GM04503 (cell line): ENCODE results near the gene NAV2.

Experiments
- DNase-seq: peaks from one replicate; pipeline ENCODE4 v3.0.0-alpha.2; 2012; ENCODE audit warnings: low read depth

NAV2 gene, protein sequence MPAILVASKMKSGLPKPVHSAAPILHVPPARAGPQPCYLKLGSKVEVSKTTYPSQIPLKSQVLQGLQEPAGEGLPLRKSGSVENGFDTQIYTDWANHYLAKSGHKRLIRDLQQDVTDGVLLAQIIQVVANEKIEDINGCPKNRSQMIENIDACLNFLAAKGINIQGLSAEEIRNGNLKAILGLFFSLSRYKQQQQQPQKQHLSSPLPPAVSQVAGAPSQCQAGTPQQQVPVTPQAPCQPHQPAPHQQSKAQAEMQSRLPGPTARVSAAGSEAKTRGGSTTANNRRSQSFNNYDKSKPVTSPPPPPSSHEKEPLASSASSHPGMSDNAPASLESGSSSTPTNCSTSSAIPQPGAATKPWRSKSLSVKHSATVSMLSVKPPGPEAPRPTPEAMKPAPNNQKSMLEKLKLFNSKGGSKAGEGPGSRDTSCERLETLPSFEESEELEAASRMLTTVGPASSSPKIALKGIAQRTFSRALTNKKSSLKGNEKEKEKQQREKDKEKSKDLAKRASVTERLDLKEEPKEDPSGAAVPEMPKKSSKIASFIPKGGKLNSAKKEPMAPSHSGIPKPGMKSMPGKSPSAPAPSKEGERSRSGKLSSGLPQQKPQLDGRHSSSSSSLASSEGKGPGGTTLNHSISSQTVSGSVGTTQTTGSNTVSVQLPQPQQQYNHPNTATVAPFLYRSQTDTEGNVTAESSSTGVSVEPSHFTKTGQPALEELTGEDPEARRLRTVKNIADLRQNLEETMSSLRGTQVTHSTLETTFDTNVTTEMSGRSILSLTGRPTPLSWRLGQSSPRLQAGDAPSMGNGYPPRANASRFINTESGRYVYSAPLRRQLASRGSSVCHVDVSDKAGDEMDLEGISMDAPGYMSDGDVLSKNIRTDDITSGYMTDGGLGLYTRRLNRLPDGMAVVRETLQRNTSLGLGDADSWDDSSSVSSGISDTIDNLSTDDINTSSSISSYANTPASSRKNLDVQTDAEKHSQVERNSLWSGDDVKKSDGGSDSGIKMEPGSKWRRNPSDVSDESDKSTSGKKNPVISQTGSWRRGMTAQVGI (N-terminal part only)

DNA sequence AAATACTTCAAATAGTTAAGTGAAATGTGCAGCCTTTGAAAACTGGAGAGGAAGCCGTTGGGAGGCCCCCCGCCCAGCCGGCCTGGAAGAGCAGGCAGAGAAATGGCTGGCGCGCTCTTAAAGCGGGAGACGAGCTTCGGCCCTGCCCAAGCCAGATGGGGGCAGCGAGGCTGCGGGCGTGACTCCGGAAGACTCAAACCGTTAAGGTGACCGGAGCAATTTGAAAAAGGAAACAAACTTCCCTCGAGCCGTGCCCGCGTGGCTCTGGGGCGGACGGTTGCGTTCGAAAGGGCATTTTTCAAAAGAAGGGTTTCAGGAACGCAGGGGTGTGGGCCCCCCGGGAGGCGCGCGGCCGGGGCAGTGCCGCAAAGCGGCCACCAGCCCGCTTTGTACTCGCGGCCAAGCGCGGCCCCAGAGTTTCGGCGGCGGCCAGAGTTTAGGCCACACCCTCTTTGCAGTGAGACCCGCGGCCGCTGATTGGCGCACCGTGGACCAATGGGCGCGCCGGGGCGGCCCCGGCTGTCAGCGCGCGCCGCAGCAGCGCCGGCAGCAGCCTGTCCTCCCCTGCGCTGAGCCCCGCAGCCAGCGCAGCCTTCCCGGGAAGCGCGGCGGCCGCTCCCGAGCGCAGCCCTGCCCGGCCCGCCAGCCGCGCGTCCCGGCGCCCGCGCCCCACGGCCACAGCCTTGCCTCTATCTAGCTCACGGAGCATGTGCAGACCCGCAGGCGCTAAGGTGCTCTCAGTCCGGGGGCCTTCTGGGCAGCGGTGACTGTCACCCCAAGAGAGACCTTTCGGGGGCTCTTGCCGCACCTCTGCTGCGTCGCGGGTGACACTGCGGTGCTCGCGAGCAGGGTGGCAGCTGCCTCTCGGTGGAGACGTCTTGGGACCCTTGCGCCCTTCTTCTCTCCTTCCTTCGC lies at the start of gene NAV2:
NAV2 (plus strand) TSS at position 557 of the 915 bp plus-strand sequence. CDS start 859 bp downstream, outside the sequence.
- DNase-seq, result peak; percentile 51

DNA sequence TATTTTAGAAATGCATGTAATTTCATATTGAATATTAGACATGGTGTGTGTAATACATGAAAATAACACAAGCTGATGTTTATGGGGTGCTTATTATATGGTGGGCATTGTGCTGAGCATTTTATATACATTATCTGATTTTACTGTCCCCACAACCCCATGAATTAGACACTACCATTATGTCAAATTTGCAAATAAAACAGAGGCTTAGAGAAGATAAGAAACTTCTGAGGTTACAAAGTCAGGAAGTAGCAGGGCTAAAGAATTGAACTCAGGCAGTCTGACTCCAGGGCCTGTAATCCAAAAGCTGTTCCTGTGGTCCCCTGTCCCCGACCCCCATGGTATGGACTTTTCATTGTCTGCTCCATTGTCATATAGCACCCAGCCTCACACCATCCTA lies 49.4 kb upstream of the NAV2 start:
- DNase-seq, result no peak

DNA sequence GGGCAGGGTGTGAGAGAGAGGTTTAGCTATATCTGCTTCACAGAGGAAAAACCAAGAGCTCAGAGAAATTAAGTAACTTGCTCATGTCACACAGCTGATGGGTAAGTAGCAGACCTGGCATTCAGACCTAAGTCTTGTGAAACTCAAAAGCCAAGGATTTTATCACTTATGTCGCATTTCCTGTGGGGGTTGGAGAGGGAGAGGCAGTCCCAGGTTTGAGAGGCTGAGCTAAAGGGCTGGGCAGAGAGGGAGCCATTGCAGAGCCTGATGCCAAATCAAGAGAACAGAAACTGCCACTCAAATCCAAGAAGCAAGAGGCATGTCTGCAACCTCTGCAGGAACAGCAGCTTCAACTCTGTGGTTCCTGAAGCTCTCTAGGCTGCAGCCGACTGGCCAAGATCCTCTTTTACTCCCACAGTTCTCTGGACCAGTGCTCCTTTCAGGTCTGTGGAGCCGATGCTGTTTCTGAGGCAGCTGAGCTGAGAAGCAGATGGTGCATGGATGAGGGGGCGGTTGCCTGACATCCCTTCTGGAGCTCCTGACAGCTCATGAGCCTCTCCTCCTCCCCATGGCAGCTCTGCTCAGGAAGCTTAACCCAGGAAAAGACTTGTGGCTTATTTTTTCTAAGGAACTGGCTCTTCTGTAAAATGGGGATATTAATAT lies 47.6 kb upstream of the NAV2 start:
- DNase-seq, result no peak

DNA sequence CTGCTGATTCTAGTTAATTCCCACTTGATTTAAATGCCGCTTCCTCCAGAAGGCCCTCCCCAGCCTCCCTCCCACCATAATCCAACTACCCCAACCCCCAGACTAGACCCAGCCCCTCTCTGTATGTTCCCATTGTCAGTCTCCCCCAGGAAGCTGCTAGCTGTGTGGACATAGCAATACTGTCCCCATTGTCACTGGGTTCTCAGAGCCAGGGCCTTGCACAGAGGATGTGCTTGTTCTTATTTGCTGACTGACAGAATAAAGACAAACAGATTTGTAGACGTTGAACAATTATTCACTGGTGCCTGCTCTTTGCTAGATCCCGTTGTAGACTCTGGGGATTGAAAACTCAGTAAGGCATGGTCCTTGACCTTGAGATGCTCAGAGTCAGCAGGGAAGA lies 45.7 kb upstream of the NAV2 start:
- DNase-seq, result no peak

DNA sequence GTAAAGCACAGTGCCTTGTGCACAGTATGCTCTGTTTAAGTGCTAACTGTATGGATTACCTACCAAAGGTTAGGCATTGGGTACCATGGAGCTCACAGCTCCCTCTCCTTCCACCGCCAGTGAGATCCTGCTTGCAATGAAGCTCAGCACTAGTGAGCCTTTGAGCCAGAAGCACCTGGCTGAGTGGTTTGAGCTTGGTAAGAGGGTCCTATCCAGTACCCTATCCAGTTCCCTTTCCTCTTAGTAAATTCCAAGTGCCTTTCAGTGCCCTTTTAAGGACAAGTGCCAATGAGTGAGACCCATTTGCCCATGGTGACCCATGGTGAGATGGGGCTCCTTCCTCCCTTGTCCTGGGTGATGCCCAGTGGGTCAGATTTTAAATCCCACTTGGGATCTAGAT lies 43.1 kb upstream of the NAV2 start:
- DNase-seq, result no peak

DNA sequence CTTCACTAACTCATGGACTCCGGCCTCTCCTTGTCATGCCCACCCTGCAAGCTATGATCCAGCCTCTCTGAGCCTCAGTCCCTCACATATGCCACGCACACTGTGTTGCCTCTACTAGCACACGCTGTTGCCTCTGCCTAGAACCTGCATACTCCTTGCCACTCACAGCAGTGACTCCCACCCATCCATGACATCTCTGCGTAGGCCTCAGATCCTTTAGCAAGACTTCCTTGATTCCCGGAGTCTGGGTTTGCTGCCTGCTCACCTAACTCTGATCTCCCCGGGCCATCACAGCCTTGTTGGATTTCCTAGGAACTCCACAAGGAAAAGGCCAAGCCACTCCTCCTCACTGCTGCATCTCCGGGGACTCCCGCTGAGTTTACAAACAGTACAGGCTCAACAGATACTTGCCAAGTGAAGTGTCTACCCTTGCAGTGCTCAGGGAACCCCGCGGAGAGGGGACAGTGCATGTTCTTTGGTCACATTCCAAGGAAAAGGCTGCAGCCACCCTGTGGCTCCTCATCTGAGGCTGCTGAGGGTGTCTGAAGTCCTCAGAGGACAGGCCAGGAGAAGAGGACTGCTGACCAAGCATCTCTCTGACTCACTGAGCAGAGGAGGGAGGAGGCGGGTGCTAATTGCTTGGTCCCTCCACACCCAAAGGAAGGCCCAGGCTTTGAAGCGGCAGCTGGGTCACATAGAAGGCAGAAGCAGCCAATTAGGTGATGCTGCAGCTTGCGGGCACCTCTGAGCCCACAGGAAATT lies 42.4 kb upstream of the NAV2 start:
- no peak for DNase-seq

DNA sequence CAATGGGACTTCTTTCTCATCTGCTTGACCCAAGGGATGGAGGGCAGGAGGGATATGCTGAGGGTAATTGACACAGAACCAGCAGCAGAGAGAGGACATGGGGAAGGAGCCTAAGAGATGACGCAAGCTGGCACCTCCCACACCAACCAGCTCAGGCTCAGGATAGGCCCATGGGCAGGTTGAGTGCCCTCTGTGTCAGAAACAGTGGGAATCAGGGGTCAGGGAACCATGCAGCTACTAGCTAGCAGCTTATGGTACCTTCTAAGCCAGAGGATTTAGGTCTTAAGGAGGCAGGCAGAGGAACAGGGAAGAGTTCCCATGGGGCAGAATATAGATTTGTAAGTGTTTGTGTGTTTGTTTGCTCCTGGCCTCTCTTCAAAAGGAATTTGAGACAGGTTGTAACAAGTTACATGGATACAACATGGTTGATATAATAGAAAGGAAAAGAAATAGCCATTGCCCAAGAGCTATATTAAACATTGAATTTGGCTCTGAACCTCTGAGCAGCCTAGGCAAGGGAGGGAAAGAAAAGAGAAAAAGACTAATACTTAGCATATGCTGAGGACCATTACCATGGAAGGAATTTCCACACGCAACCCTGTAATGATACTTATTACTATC lies 39.9 kb upstream of the NAV2 start:
- no peak for DNase-seq

DNA sequence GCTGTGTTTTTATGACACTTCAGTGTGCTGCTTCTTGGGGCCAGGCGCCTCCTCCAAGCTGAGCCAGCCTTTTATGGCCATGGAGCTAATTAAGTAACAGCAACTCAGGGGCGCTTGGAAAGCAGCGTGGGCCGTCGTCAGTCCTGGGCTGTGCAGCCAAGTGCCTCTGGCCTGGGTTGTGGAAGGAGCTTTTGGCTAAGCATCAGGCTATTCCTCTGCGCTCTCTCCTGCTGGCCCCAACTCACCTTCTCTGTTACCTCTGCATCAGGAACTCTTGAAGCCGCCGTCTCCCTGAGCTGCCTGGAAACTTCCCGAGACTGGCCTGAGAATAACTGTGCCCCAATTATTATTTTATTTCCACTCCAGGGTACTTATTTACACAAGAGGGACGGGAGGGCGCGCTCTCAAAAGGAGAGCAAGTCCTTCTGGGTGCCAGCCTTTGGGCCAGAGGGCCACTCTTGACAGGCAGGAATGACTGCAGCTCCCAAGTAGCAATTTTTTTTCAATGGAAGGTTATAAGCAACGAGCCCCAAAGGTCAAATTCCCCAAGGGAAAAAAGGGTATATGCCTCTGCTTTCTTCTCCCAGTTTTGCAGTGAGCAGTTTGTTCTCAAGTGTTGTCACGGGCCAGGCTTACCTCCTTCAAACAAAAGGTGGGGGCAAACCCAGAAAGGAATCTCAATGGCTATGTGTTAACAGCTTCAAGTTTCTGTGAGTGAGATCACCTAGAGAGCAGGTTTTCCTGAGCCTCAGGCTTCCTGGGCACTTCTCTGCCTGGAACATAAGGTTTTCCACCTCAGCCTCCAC lies 38.5 kb upstream of the NAV2 start:
- no peak for DNase-seq

DNA sequence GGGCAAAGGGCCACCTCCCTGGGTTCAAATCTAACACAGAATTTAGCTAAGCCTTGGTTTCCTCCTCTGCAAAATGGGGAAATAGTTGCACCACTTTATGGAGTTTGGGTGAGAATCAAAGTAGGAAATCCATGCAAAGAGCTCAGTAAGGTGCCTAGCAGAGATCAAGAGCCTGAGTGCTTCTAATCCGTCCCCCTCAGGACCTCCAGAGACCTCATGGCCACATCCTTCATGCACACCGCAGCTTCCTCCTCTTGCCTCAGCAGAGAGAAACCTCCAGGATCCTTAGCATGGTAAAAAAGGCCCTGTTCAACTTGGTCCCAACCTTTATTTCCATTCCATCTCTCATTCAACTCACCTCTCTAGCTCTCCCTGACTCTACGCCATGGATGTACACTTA lies 37.8 kb upstream of the NAV2 start:
- no peak for DNase-seq

DNA sequence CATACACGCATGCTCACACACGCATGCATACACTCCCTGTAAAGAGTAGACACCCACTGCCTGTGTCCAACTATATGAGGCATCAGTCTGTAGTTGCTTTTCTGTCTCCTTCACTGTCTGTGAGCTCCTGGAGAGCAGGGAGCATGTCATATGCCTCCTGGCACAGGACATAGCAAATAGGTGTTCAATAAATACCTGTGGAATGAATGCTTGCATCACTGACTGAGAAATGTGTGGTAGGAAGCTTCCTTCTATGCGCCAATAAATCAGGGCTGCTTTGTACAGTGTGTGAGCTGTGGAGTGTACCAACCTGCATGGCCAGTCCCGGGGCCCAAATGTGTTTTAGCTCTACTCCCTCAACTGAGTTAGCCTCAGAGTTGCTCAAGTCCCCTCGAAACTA lies 37.2 kb upstream of the NAV2 start:
- no peak for DNase-seq

DNA sequence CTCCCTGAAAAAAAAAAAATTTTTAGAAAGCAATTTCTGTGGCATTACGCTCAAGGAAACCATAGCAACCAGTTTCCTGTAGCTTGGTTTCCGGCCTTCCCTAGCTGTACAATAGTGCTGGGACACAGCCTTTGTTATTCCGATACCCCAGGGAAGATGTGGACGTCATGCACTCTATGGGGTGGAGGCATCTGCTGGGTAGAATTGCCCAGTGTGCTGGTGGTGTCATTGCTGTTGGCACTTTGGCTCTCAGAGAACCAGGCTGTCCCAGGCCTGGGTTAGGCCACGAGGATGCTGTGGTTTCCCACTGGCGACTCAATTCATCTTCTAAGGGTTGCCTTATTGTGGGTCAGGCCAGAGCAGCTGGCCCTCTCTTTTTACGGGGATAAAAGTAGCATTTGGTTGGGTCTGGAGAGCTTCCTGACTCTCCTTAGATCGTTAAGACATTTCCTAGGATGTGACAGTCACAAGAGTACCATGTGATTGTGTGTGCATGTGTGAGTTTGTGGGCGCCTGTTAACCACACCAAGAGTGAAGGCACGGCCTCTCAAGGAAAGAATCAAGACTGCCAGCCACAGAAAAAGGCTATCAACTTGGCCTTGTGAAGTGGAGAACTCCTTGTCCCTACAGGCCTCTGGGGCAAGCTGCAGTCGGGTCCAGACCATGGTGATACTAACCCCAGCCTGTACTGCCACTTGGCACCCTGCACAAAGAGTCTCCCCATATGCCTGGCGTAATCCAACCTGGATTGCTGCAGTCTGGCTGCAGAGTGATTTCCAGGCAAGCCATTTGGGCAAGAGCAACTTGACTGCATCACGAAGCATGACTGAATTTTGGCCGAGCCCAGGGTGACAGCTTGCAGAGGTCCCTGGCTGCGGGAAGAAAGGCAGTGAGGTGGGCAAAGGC lies 35.9 kb upstream of the NAV2 start:
- no peak for DNase-seq

DNA sequence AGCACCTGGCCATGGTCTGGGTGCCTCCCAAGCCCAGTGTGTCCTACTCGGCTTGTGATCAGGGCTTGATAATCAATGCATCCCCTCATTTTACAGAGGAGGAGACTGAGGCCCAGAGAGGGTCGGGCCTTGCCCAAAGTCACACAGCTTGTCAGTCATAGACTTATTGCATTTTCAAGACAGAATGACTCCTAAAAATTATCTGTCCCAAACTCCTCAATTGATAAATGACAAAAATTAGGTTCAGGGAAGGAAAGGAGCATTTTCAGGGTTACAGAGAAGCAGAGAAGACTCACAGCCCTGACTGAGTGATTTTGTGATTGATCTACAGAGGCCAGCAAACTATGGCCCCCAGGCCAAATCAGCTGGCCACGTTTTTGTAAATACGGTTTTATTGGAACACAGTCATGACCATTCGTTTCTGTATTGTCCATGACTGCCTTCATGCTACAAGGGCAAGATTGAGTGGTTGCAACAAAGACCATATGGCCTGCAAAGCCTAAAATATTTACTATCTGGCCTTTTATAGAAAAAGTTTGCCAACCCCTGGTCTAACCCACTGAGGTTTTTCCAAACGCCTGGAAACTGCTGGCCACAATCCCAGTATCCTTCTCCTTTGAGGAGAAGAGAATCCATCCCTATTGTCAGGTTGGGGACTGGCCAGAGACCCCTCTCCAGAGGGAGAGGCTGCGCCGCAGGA lies 35.1 kb upstream of the NAV2 start:
- no peak for DNase-seq

DNA sequence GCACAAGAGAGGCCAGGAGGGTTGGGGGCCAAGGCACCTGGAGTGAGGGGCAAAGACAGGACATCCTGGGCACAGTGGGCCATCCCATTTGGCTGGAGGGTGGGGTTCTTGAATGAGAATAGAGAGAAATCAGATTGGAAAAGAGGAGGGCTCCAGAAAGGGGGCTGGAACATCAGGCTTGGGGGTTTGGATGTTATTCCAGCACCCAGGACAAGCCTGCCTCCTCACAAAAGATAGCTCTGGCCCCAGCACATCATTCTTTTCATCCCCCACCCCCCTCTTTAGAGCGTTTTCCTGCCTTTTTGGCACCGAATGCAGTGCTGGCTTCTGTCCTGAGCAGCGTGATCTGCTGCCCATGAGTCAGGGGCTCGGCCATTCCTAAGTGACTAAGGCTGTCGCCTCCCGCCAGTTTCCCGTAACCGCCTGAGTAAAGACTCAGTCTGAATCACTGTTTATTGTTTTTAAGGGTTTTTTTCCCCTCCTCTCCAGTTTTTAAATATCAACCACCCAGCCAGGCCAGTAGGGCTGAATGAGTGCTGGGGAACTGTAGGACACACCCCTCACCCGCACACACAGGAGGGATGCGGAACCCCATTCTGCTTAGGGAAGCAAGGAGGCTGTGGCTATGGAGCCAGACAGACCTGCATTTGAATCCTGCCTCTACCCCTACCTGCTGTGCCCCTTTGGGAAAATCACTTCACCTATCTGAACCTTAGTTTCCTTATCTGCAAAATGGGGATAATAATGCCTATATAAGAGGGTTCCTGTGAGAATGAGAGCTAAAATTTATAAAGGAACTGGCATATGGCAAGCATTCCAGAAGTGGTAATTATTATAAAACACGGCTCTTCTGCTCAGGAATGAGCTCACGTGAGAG lies 32.4 kb upstream of the NAV2 start:
- peak; percentile 90 for DNase-seq

DNA sequence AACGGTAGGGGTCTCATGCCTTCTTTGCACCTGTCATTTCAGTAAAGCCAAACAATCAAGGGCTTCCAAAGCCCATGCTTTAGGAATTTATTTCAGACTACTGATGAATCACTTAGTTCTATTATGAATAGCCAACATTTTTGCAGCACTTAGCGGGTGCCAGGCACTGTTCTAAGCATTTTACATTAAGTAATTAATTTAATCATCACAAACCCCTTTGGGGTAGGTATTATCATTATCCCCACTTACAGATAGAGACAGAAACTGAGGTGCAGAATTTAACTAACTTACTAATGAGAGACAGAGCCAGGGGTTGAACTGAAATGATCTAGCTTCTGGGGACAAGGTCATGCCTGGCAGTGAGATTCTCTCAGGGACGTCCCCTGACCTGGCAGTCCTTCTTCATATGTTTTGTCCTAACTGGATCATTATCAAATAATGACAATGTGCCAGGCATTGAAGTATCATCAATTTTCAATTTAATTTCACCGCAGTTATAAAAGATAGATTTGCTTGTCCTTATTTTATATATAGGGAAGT lies 31.7 kb upstream of the NAV2 start:
- no peak for DNase-seq

DNA sequence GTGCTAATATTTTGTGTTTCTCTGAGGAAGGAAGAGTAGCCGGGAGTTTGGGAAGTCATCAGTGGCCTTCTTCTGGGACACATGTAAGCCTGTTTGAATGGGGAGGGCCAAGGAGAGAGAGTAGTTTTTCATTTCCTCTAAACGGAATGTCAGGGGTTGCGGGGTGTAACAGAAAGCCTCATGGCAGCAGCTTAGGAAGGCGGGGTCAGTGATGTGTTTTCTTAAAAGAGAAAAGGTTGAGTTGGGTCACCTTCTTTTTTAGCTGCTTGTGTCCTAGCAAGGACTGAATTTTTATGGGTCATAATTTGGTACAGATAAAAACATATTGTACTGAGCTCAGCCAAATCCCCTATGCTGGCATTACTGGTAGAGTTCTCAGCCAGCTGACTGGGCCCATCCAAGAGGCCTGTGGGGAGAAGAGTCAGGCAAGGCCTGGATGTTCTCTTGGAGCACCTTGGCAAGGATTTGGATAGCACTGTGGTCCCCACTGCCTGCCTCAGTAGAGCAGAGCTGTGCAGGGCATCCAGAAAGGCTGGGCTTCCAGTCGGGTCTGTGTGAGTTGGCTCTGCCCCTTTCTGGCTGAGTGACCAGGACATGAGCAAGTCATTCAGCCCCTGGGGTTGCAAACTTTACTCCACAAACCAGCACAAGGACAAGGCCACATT lies 29.4 kb upstream of the NAV2 start:
- DNase-seq, result no peak
